ENCODE measurements around the gene ANKRD2.
"Not testable (repeated sequence)": the region's sequence is repeated elsewhere in the genome, so short reads cannot be mapped to it uniquely, and the experiment has no call there.

ANKRD2 gene

GRCh38 chr10:97572214-97572989 is at the start of gene ANKRD2:
Gene ANKRD2, plus strand, starts transcription at chr10:97572779. Its CDS starts 10 bp downstream, at chr10:97572789.
- DNase-seq (ENCODE audit: low read depth, low spot score) = no peak
- peak; percentile 93 for TF ChIP-seq CTCF (IDR thresholded peaks at IDR 0.05; ENCODE audit: insufficient read depth, low read length, missing control alignments)
- CTCF ChIA-PET = interaction anchor here (0.7 to 12.7 kb wide), 32 partner anchors 9 to 164 kb away, joined by 3 to 199 read pairs (median 5); partner anchors contain the start of genes C10orf62, HOGA1, MARVELD1 and UBTD1
- POLR2A ChIA-PET = interaction anchor here (1.2 kb wide), 1 partner anchor 87 kb away, joined by 3 read pairs; no protein-coding TSS in a partner anchor
- H3K4me3 ChIP-seq (ENCODE audit: low read depth, low read length) = no peak within 1 kb of the TSS

- DNase-seq (ENCODE audit: low read depth, low spot score) = no peak
- ChIA-PET POLR2A (interaction anchor here (1.6 kb wide), 1 partner anchor 10 kb away, joined by 5 read pairs; no protein-coding TSS in a partner anchor), CTCF (interaction anchor here (1.2 to 5.8 kb wide), 5 partner anchors 11 to 90 kb away, joined by 3 to 36 read pairs (median 3); no protein-coding TSS in a partner anchor)
- no peak for TF ChIP-seq CTCF (IDR thresholded peaks at IDR 0.05; ENCODE audit: insufficient read depth, low read length, missing control alignments)
- no peak overlapping the region for H3K4me3 ChIP-seq (ENCODE audit: low read depth, low read length)
These were observed 49.6 kb upstream of the ANKRD2 start for GRCh38 chr10:97522937-97523336.

GRCh38 chr10:97525086-97525485 is 47.5 kb upstream of the ANKRD2 start:
- POLR2A ChIA-PET = no interaction called here
- TF ChIP-seq CTCF (IDR thresholded peaks at IDR 0.05; ENCODE audit: insufficient read depth, low read length, missing control alignments) = no peak
- no peak overlapping the region for H3K4me3 ChIP-seq (ENCODE audit: low read depth, low read length)
- DNase-seq (ENCODE audit: low read depth, low spot score) = no peak
- CTCF ChIA-PET = interaction anchor here (0.9 to 1.5 kb wide), 5 partner anchors 9 to 29 kb away, joined by 3 to 7 read pairs (median 3); no protein-coding TSS in a partner anchor

GRCh38 chr10:97525683-97526110 is 46.9 kb upstream of the ANKRD2 start:
- ChIA-PET CTCF (interaction anchor here (1.3 to 1.5 kb wide), 2 partner anchors 9 to 11 kb away, joined by 4 to 7 read pairs; no protein-coding TSS in a partner anchor), POLR2A (no interaction called here)
- DNase-seq (ENCODE audit: low read depth, low spot score) = no peak
- no peak overlapping the region for H3K4me3 ChIP-seq (ENCODE audit: low read depth, low read length)
- TF ChIP-seq CTCF (IDR thresholded peaks at IDR 0.05; ENCODE audit: insufficient read depth, low read length, missing control alignments) = no peak

GRCh38 chr10:97528876-97529275 is 43.7 kb upstream of the ANKRD2 start:
- DNase-seq (ENCODE audit: low read depth, low spot score); H3K4me3 ChIP-seq (ENCODE audit: low read depth, low read length); POLR2A ChIA-PET; CTCF ChIA-PET: not testable (repeated sequence)

GRCh38 chr10:97529685-97530465 is 42.7 kb upstream of the ANKRD2 start:
- POLR2A ChIA-PET = no interaction called here
- no peak for DNase-seq (ENCODE audit: low read depth, low spot score)
- no peak overlapping the region for H3K4me3 ChIP-seq (ENCODE audit: low read depth, low read length)
- TF ChIP-seq CTCF (IDR thresholded peaks at IDR 0.05; ENCODE audit: insufficient read depth, low read length, missing control alignments) = no peak
- CTCF ChIA-PET = interaction anchor here (0.9 to 2.5 kb wide), 3 partner anchors 10 to 18 kb away, joined by 3 to 24 read pairs (median 3); no protein-coding TSS in a partner anchor

Measured in AG04449 (cell line).